Peyer's patch (tissue), 4 donors: ENCODE data around the gene PRKAR1B.

ENCODE experiments used
- CTCF ChIP-seq, 6 experiments: fragments of 450-650 bp in 4 of 6; fragments of 200-600 bp in 2 of 6; sonication (generic) in 1 of 6; IDR thresholded peaks; one replicate each; pipeline ENCODE4 v1.5.1; 2017 to 2019; ENCODE audit warnings: antibody characterized with exemption in 6 of 6, mild to moderate bottlenecking in 3 of 6, moderate library complexity in 1 of 6
- POLR2A ChIP-seq, 2 donors: fragments of 450-650 bp; IDR thresholded peaks; one replicate each; pipeline ENCODE4 v1.5.1; 2017; ENCODE audit warnings: antibody characterized with exemption in 2 of 2, mild to moderate bottlenecking in 2 of 2, moderate library complexity in 2 of 2

- no peak for TF ChIP-seq CTCF (IDR thresholded peaks at IDR 0.05)
- no peak for TF ChIP-seq POLR2A (IDR thresholded peaks at IDR 0.05)
These were observed 216.2 kb downstream of the PRKAR1B start for GRCh38 chr7:510782-511281.
